DMS114 treated with DMSO at 0.1 percent for 48 hours (cell line): Measurements from ENCODE around the gene SLCO3A1.

Source experiments
- DNase-seq: peaks from one replicate; lab custom pipeline; 2025; ENCODE audit not compliant: unreplicated experiment; lab: John Stamatoyannopoulos, UW

SLCO3A1 gene

GRCh38 chr15:91860498-91860897 lies 7.0 kb downstream of the SLCO3A1 start:
- DNase-seq, result no peak

- no peak for DNase-seq
These were observed 7.7 kb downstream of the SLCO3A1 start for GRCh38 chr15:91861223-91861622.

- no peak for DNase-seq
These were observed 9.5 kb downstream of the SLCO3A1 start for GRCh38 chr15:91862891-91863504.

GRCh38 chr15:91863621-91864255 lies 10.2 kb downstream of the SLCO3A1 start:
- DNase-seq, result no peak

GRCh38 chr15:91864664-91865063 lies 11.2 kb downstream of the SLCO3A1 start:
- DNase-seq, result no peak

- DNase-seq, result no peak
These were observed 12.0 kb downstream of the SLCO3A1 start for GRCh38 chr15:91865486-91865885.

- DNase-seq, result no peak
These were observed 12.4 kb downstream of the SLCO3A1 start for GRCh38 chr15:91865950-91866349.

GRCh38 chr15:91866371-91866905 lies 12.9 kb downstream of the SLCO3A1 start:
- no peak for DNase-seq

GRCh38 chr15:91866971-91867372 lies 13.5 kb downstream of the SLCO3A1 start:
- no peak for DNase-seq

GRCh38 chr15:91867581-91868026 lies 14.1 kb downstream of the SLCO3A1 start:
- no peak for DNase-seq

- no peak for DNase-seq
These were observed 17.5 kb downstream of the SLCO3A1 start for GRCh38 chr15:91870876-91871537.

GRCh38 chr15:91871837-91872236 lies 18.3 kb downstream of the SLCO3A1 start:
- no peak for DNase-seq

GRCh38 chr15:91872356-91873137 lies 19.0 kb downstream of the SLCO3A1 start:
- DNase-seq, result no peak

GRCh38 chr15:91873138-91873536 lies 19.6 kb downstream of the SLCO3A1 start:
- DNase-seq, result no peak

- no peak for DNase-seq
These were observed 20.7 kb downstream of the SLCO3A1 start for GRCh38 chr15:91874171-91874570.

GRCh38 chr15:91874992-91875660 lies 21.6 kb downstream of the SLCO3A1 start:
- no peak for DNase-seq

GRCh38 chr15:91876187-91876586 lies 22.7 kb downstream of the SLCO3A1 start:
- DNase-seq, result no peak

GRCh38 chr15:91878319-91878870 lies 24.9 kb downstream of the SLCO3A1 start:
- DNase-seq, result no peak

- no peak for DNase-seq
These were observed 25.6 kb downstream of the SLCO3A1 start for GRCh38 chr15:91879158-91879557.

- no peak for DNase-seq
These were observed 26.9 kb downstream of the SLCO3A1 start for GRCh38 chr15:91880373-91880772.
